T-helper 2 cell treated with Interferon-gamma antibody and Interleukin-4, amounts not matched to agents 100 ng/mL and 5 ng/mL, for 36 hours (primary cell): Measurements from ENCODE around the gene PANK4. TPM values are rescaled to one million over a fixed set of nuclear protein-coding genes. Genes with fewer than 3 reads are reported as not detected.

ENCODE experiments used
- intact Hi-C: fragments of 100-400 bp; cut with micrococcal nuclease; formaldehyde crosslinking; loops from one replicate; pipeline ENCODE4 v1.15.1; 2023
- total RNA-seq: library from RNA; stranded (reverse); gene quantifications from 2 replicates; pipeline ENCODE4 v1.2.3, GENCODE V29; 2022

The PANK4 gene
- total RNA-seq, 1 donor from 2014 or later, result 61.2 TPM

GRCh38 chr1:2514863-2515762 is 11.3 kb downstream of the PANK4 start:
- intact Hi-C loops, result no loop called here

- intact Hi-C loops, result no loop called here
Observed at GRCh38 chr1:2513939-2514652, 12.3 kb downstream of the PANK4 start.

GRCh38 chr1:2512862-2513421 is 13.5 kb downstream of the PANK4 start:
- intact Hi-C loops, result no loop called here

GRCh38 chr1:2510366-2511155 is 15.8 kb downstream of the PANK4 start:
- intact Hi-C loops, result no loop called here

- intact Hi-C loops, result no loop called here
Observed at GRCh38 chr1:2509589-2509988, 16.8 kb downstream of the PANK4 start.

GRCh38 chr1:2508751-2509150 is 17.6 kb downstream of the PANK4 start:
- intact Hi-C loops, result no loop called here

- intact Hi-C loops, result no loop called here
Observed at GRCh38 chr1:2508180-2508579, 18.2 kb downstream of the PANK4 start.

GRCh38 chr1:2507744-2508155 is 18.6 kb downstream of the PANK4 start:
- intact Hi-C loops, result no loop called here

- intact Hi-C loops, result no loop called here
Observed at GRCh38 chr1:2506901-2507565, 19.4 kb downstream of the PANK4 start.

GRCh38 chr1:2506007-2506860 is 20.2 kb downstream of the PANK4 start:
- intact Hi-C loops, result no loop called here

- intact Hi-C loops, result no loop called here
Observed at GRCh38 chr1:2505461-2505994, 20.9 kb downstream of the PANK4 start.

GRCh38 chr1:2504949-2505272 is 21.5 kb downstream of the PANK4 start:
- intact Hi-C loops, result no loop called here

GRCh38 chr1:2504225-2504948 is 22.0 kb downstream of the PANK4 start:
- intact Hi-C loops, result no loop called here

GRCh38 chr1:2503554-2504224 is 22.7 kb downstream of the PANK4 start:
- intact Hi-C loops, result no loop called here

GRCh38 chr1:2502661-2503553 is 23.5 kb downstream of the PANK4 start:
- intact Hi-C loops, result no loop called here

- intact Hi-C loops, result no loop called here
Observed at GRCh38 chr1:2502210-2502609, 24.2 kb downstream of the PANK4 start.

- intact Hi-C loops, result no loop called here
Observed at GRCh38 chr1:2501820-2502119, 24.6 kb downstream of the PANK4 start.
